PC-3 (cell line): ENCODE data around the gene RIMBP2.

Experiments
- CTCF ChIP-seq: fragments of 300-600 bp; sonication (generic); conservative IDR thresholded peaks from 2 replicates; pipeline ENCODE4 v1.5.1; 2017; ENCODE audit warnings: antibody characterized with exemption, low read depth, mild to moderate bottlenecking, low read length
- EZH2 ChIP-seq: fragments of 300-600 bp; sonication (generic); IDR thresholded peaks from one replicate; pipeline ENCODE4 v1.6.1; 2017; ENCODE audit warnings: antibody characterized with exemption, mild to moderate bottlenecking, low read length; ENCODE audit not compliant: unreplicated experiment
- EZH2phosphoT487 ChIP-seq: fragments of 300-600 bp; sonication (generic); IDR thresholded peaks from 2 replicates; pipeline ENCODE4 v1.6.1; 2018; ENCODE audit warnings: mild to moderate bottlenecking, antibody characterized with exemption, low read length, borderline replicate concordance

DNA sequence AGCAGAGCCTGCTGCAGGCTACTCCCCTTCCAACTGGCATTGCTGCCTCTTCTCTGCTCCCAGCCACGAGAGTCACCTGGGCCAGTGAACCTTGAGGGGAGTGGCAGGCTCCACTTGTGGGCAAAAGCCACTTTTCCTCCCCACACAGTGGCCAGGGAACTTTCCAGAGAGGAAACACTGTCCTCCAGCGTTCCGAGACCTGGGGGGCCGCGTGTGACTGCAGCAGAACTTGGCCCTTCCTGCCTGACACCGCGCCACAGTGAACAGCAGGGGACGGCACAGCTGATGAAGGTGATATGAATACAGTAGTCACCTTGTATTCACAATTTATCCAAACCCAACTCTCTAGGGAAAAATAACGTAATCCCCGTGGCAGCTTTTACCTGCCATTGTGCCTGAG is 263.6 kb downstream of the RIMBP2 start:
- TF ChIP-seq CTCF (no peak), EZH2 (no peak), EZH2phosphoT487 (no peak)
